GM19043 (cell line): ENCODE results near the gene ZNF768.
"Not testable (repeated sequence)": the region's sequence is repeated elsewhere in the genome, so short reads cannot be mapped to it uniquely, and the experiment has no call there.

Experiments used
- ATAC-seq: cut with Tn5 transposase; IDR thresholded peaks from one replicate; pipeline ENCODE4 v1.9.1; 2021; ENCODE audit warnings: low read depth; ENCODE audit not compliant: unreplicated experiment

The ZNF768 gene

DNA sequence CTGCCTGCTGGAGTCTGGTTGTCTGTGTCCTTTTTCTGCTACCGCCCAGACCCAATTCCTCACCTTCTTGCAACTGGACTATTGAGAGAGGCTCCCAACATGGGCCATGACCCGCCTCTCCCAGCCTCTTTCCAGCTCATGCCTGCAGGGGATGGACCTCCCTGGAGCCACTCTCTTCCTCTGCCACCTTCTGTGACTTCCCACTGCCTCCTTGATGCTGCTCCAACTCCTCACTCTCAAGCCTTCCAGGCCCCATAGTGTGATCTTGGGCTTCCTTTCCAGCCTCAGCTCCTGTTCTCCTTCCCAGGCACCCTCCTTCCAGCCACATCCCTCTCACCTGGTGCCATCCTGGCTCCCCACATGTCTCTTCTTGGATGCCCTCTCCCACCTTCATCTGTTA, 11.1 kb downstream of the ZNF768 start:
- no peak for ATAC-seq

DNA sequence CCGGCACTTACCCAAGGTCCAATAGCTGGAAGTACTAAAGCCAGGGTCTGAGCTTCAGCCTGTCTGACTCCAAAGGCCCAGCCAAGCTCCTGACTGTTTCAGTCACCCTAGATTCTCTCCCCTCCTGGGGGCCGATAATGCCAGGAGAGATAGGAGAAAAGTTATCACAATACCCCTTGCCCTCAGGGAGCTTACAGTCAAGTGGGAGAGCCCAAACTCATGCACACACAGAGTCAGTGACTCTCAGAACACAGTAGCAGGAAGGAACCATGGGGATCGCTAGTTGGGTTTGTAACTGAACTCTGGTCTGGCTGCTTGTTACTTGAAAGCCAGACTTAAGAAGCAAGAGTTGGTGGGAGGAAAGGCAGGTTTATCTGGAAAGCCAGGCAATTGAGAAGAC, 14.9 kb downstream of the ZNF768 start:
- no peak for ATAC-seq

GRCh38 chr16:30510376-30510938, 15.9 kb downstream of the ZNF768 start:
- no peak for ATAC-seq

GRCh38 chr16:30509081-30509765, 17.1 kb downstream of the ZNF768 start:
- no peak for ATAC-seq

DNA sequence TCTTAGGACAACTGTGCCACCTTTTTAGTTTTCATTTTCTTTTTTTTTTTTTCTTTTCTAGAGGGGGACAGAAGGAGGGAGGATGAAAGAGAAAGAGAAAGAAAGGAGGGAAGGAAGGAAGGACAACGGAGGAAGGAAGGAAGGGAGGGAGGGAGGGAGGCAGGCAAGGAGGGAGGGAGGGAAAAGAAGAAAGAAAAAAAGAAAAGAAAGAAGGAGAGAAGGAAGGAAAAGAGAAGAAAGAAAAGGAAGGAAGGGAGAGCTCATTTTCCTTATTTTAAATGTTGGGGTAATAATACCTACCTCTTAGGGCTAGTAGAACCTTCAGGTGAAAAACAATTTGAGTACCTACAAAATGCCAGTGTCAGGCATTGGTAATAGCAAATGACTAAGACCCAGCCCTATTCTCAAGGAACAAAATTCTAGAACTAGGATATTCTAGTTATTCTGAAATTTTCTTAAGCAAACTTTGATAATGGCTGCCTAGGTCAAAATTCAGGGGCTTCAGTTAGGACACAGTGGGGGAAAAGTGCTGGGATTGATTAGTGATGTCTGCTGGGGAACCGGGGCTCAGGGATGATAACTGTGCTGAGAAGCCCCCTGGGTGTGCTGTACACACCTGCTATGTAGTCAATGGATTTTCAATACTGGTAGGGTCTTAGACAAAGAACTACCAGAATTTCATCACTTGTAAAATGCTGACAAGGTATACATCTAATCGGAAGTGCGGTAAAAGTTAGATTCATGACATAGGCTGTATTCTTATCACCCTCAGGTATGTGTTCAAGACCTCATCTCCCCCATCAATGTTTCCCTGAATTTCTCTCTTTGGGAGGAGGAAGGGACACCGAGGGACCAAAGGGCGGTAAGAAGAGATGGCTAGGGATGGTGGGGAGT, 22.7 kb downstream of the ZNF768 start:
- no peak for ATAC-seq

DNA sequence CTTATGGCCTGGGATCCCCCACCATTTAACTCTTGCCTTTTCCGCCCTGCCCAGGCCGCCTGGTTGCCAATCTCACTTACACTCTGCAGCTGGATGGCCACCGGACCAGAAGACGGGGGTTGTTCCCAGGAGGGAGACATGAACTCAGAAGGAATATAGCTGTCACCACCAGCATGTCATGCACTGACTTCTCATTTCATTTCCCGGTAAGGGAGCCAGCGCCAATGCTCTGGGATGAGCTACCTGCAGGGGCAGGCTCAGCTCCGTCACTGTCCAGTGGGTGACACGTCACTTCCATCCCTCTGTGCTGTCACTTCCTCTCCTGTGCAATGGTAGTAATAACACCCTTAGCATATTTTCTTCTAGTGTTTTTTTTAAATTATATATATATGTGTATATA, 27.1 kb downstream of the ZNF768 start:
- no peak for ATAC-seq

GRCh38 chr16:30494709-30495108, 31.7 kb downstream of the ZNF768 start:
- no peak for ATAC-seq

DNA sequence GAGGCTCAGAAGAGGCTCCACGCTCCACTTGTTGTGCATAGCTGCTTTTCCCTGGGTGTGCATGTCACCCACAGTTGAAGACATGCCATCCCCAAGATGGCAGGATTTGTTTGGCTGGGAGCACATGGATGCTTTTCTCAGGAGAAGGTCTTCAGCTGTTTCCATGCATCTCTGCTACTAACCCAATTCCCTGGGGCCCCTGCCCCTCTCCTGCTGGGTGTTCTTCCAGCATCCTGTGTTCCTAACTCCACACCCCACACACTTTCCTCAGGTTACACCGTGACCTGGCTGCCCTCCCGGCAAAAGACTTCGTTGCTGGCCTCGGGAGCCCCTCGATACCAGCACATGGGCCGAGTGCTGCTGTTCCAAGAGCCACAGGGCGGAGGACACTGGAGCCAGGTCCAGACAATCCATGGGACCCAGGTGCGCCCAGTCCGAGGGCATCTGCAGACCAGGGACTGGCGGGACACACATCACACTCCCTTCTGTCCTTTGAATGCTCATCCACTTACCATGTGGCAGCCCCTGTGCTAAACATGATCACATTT, 32.4 kb downstream of the ZNF768 start:
- ATAC-seq: no peak

GRCh38 chr16:30491744-30492308, 34.5 kb downstream of the ZNF768 start:
- no peak for ATAC-seq

GRCh38 chr16:30491229-30491628, 35.1 kb downstream of the ZNF768 start:
- ATAC-seq: no peak

GRCh38 chr16:30490210-30490609, 36.2 kb downstream of the ZNF768 start:
- ATAC-seq: no peak

DNA sequence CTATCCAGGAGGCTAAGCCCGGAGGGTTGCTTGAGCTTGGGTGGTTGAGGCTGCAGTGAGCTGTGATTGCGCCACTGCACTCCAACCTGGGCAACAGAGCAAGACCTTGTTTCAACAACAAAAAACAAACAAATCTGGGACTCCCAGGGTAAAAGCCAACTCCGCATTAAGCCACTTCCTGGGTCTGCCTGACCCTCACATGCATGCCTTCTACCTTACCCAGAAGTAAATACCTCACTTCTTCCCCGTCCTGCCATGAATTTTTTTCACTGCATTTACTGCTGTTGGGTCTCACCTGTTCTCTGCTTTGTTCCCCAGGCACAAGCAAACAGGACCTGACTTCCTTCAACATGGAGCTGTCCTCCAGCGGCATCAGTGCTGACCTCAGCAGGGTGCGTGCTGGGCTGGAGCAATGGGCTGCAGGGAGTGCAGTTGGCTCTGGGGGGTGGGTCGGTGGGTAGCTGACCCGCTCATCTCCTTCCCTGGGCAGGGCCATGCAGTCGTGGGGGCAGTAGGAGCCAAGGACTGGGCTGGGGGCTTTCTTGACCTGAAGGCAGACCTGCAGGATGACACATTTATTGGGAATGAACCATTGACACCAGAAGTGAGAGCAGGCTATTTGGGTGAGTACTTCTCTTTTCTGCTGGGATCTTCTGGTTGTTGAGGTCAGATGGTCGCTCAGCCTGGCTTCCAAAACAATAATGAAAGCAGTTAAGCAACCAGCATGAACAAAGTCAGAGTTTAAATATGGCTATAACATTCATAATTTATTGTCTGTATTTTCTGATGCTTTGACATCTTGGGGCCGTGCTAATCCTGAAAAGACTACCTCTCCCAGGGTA, 37.4 kb downstream of the ZNF768 start:
- no peak for ATAC-seq

DNA sequence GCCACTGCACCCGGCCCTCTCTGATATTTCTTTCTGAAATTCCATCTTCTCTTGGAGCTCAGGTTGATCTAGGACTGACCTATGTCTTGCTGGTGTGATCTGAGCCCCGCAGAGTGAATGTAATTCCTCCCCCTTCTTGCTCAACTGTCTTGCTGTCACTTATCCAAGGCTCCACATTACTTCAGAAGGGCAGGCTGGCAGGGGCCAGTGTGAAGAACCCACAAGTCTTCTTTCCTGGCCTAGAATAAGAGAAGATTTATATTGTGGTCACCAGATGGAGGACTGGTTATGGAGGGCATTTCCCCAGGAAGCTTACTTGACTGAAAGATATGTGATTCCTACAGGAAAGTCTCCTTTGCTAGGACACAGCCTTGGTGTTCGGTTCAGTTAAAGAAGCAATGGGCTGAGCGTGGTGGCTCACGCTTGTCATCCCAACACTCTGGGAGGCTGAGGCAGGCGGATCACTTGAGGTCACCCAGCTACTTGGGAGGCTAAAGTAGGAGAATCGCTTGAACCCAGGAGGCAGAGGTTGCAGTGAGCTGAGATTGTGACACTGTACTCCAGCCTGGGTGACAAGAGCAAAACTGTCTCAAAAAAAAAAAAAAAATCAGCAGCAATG, 40.4 kb downstream of the ZNF768 start:
- ATAC-seq: no peak

- ATAC-seq: no peak
Observed at GRCh38 chr16:30484887-30485286, 41.5 kb downstream of the ZNF768 start.

DNA sequence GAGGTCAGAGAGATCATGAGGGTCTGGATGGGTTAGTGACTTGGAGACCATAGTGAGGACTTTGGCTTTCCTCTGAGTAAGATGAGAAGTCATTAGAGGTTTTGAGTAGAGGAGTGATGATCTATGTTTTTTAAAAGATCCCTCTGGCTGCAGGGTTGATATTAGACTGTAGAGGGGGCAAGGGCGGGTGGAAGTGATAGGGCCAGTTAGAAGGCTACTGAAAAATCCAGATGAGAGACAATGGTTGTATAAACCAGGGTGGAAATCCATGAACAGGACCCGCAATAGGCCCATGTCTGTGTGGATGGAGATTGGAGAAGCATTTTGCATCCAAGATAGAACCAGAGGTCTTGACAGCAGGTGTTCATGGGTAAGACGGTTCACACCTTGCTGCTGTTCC, 44.0 kb downstream of the ZNF768 start:
- ATAC-seq: no peak

DNA sequence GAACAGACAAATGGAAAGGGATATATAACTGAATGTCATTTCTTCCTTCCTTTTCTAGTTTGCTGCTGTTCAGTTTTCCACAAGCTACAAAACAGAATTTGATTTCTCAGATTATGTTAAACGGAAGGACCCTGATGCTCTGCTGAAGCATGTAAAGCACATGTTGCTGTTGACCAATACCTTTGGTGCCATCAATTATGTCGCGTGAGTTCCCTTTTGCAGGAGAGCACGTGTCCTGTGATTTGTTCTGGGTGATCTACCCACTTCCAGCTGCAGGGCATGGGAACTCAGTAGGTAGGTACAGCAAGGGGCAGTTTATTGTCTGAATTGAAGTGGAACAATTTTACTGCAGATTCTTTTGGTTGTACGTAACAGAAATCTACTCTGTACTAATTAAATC, 45.0 kb downstream of the ZNF768 start:
- no peak for ATAC-seq

GRCh38 chr16:30478766-30479478, 47.4 kb downstream of the ZNF768 start:
- no peak for ATAC-seq

GRCh38 chr16:30477773-30478172, 48.6 kb downstream of the ZNF768 start:
- not testable (repeated sequence) for ATAC-seq

DNA sequence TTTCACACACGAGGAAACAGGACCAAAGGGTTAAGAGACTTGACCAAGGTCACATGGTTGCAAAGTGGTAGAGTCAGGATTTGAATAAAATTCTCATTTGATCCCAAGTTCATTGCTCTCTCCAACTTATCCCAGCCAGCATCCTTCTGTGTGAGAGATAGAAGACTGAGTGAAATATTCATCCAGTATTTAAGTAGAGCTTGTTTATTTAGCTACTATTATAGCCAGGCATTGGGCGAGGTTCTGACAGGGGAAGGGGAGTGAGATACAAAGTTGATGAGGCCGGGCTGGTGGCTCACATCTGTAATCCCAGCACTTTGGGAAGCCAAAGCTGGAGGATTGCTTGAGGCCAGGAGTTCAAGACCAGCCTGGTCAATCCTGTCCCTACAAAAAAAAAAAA, 49.4 kb downstream of the ZNF768 start:
- ATAC-seq: no peak
